ENCODE data around the gene ERC2.

GRCh38 chr3:56060521-56061278 lies 407.6 kb downstream of the ERC2 start:
- TF ChIP-seq EP300 (IDR thresholded peaks at IDR 0.05; ENCODE audit: borderline replicate concordance), result no peak
- TF ChIP-seq RAD21 (IDR thresholded peaks at IDR 0.05; ENCODE audit: low read depth), result no peak
- no peak for TF ChIP-seq YY1 (IDR thresholded peaks at IDR 0.05; ENCODE audit: low read depth)
- no peak for TF ChIP-seq MAX (IDR thresholded peaks at IDR 0.05)
- no peak for TF ChIP-seq REST (IDR thresholded peaks at IDR 0.05; ENCODE audit: low read depth)
- no peak for TF ChIP-seq USF1 (IDR thresholded peaks at IDR 0.05)
- no peak for TF ChIP-seq CREB1 (IDR thresholded peaks at IDR 0.05; ENCODE audit: low read depth)
- no peak for TF ChIP-seq TAF1 (IDR thresholded peaks at IDR 0.05; ENCODE audit: low read depth)
- no peak for TF ChIP-seq CEBPB (IDR thresholded peaks at IDR 0.05)
- TF ChIP-seq EGR1 (IDR thresholded peaks at IDR 0.05), result no peak
- no peak for TF ChIP-seq TEAD4 (IDR thresholded peaks at IDR 0.05)
- no peak for TF ChIP-seq NFIC (IDR thresholded peaks at IDR 0.05)
- TF ChIP-seq FOXM1 (IDR thresholded peaks at IDR 0.05; ENCODE audit: borderline replicate concordance, low read depth), result no peak

Data from Ishikawa (cell line).